ENCODE data around the gene ZFR. TPM values are rescaled to one million over a fixed set of nuclear protein-coding genes. Genes with fewer than 3 reads are reported as not detected.
A peak's percentile ranks its signal among the peaks of the same experiment; 100 is the strongest.

ZFR gene
- total RNA-seq, 1 donor from 2014 or later = 89.8 TPM

GRCh38 chr5:32311404-32312196, 132.9 kb downstream of the ZFR start:
- Mint-ChIP-seq H3K4me3 (peak overlapping the region; percentile 91), H3K36me3 (ENCODE audit: low read depth) (no peaks in the 10 kb centered on the region), H3K27me3 (ENCODE audit: low read depth) (peaks cover 3% of the 10 kb centered on the region), H3K9me3 (no peaks in the 10 kb centered on the region), H3K4me1 (peaks cover 24% of the 10 kb centered on the region), H3K27ac (ENCODE audit: unreplicated experiment) (peak overlapping the region; percentile 93)
- no peak for DNase-seq (ENCODE audit: low read depth, low spot score)
- TF ChIP-seq CTCF (conservative IDR thresholded peaks at IDR 0.05) = no peak

- no peaks in the 10 kb centered on the region for H3K36me3 Mint-ChIP-seq (ENCODE audit: low read depth)
- peaks cover 24% of the 10 kb centered on the region for H3K4me1 Mint-ChIP-seq
- no peaks in the 10 kb centered on the region for H3K9me3 Mint-ChIP-seq
- H3K27me3 Mint-ChIP-seq (ENCODE audit: low read depth) = no peaks in the 10 kb centered on the region
- no peak for DNase-seq (ENCODE audit: low read depth, low spot score)
- no peak overlapping the region for H3K27ac Mint-ChIP-seq (ENCODE audit: unreplicated experiment)
- peak overlapping the region; percentile 56 for H3K4me3 Mint-ChIP-seq
- TF ChIP-seq CTCF (conservative IDR thresholded peaks at IDR 0.05) = no peak
Measured at GRCh38 chr5:32309761-32310160, 134.8 kb downstream of the ZFR start.

GRCh38 chr5:32308946-32309345, 135.6 kb downstream of the ZFR start:
- Mint-ChIP-seq H3K9me3 (no peaks in the 10 kb centered on the region), H3K27ac (ENCODE audit: unreplicated experiment) (no peak overlapping the region), H3K4me1 (peaks cover 24% of the 10 kb centered on the region), H3K36me3 (ENCODE audit: low read depth) (no peaks in the 10 kb centered on the region), H3K4me3 (peak overlapping the region; percentile 56), H3K27me3 (ENCODE audit: low read depth) (no peaks in the 10 kb centered on the region)
- DNase-seq (ENCODE audit: low read depth, low spot score) = no peak
- TF ChIP-seq CTCF (conservative IDR thresholded peaks at IDR 0.05) = no peak

GRCh38 chr5:32307769-32308194, 136.8 kb downstream of the ZFR start:
- Mint-ChIP-seq H3K4me1 (peaks cover 27% of the 10 kb centered on the region), H3K27ac (ENCODE audit: unreplicated experiment) (no peak overlapping the region), H3K9me3 (no peaks in the 10 kb centered on the region), H3K27me3 (ENCODE audit: low read depth) (no peaks in the 10 kb centered on the region), H3K4me3 (peak overlapping the region; percentile 34), H3K36me3 (ENCODE audit: low read depth) (no peaks in the 10 kb centered on the region)
- TF ChIP-seq CTCF (conservative IDR thresholded peaks at IDR 0.05) = no peak
- no peak for DNase-seq (ENCODE audit: low read depth, low spot score)

GRCh38 chr5:32304622-32305021, 139.9 kb downstream of the ZFR start:
- no peak overlapping the region for H3K4me3 Mint-ChIP-seq
- peaks cover 10% of the 10 kb centered on the region for H3K4me1 Mint-ChIP-seq
- no peaks in the 10 kb centered on the region for H3K36me3 Mint-ChIP-seq (ENCODE audit: low read depth)
- H3K27ac Mint-ChIP-seq (ENCODE audit: unreplicated experiment) = no peak overlapping the region
- no peaks in the 10 kb centered on the region for H3K9me3 Mint-ChIP-seq
- no peak for DNase-seq (ENCODE audit: low read depth, low spot score)
- no peaks in the 10 kb centered on the region for H3K27me3 Mint-ChIP-seq (ENCODE audit: low read depth)
- no peak for TF ChIP-seq CTCF (conservative IDR thresholded peaks at IDR 0.05)

Small RNA genes lying within 50 kb of the gene (microRNA-seq; reads per million reads assigned to microRNA genes)
- 28.4 reads per million, percentile 41 among the genes with 10 or more reads in this experiment for gene MIR579

Other genes with a start within 250 kb of the ZFR start
- gene MTMR12, start 131.8 kb downstream of the ZFR start, total RNA-seq = 23.5 and 28.1 TPM in 2 replicates
- 259 and 260 TPM in 2 replicates for gene SUB1, start 140.8 kb upstream of the ZFR start, total RNA-seq

Measured in neural crest cell (in vitro differentiated cells).